ENCODE results near the gene ZNF862.
"Not testable (repeated sequence)": the region's sequence is repeated elsewhere in the genome, so short reads cannot be mapped to it uniquely, and the experiment has no call there.

Gene ZNF862

GRCh38 chr7:149823631-149824199, 14.5 kb upstream of the ZNF862 start:
- peak in 2 of 10 donors; percentile 37 to 55 for DNase-seq
- intact Hi-C loops (cut with DNase I): no loop called here

GRCh38 chr7:149824301-149824741, 13.9 kb upstream of the ZNF862 start:
- DNase-seq: peak in 4 of 10 donors; percentile 20 to 80 (median 57)
- intact Hi-C loops (cut with DNase I): no loop called here

- intact Hi-C loops (cut with DNase I): no loop called here
- DNase-seq: peak in 3 of 10 donors; percentile 22 to 80 (median 69)
Observed at GRCh38 chr7:149824748-149825566, 13.2 kb upstream of the ZNF862 start.

- intact Hi-C loops (cut with DNase I): no loop called here
- DNase-seq: peak in 4 of 10 donors; percentile 9 to 79 (median 52)
Observed at GRCh38 chr7:149825567-149826343, 12.4 kb upstream of the ZNF862 start.

- intact Hi-C loops (cut with DNase I): no loop called here
- peak in 2 of 10 donors; percentile 36 to 67 for DNase-seq
Observed at GRCh38 chr7:149826344-149827088, 11.7 kb upstream of the ZNF862 start.

GRCh38 chr7:149827089-149827981, 10.8 kb upstream of the ZNF862 start:
- DNase-seq: peak in 2 of 10 donors; percentile 76 to 78
- intact Hi-C loops (cut with DNase I): no loop called here

- intact Hi-C loops (cut with DNase I): no loop called here
- DNase-seq: peak in 2 of 10 donors; percentile 45 to 79
Observed at GRCh38 chr7:149828357-149829309, 9.5 kb upstream of the ZNF862 start.

- intact Hi-C loops (cut with DNase I): not testable (repeated sequence)
- DNase-seq: peak in 1 of 10 donors; percentile 11
Observed at GRCh38 chr7:149830527-149830926, 7.6 kb upstream of the ZNF862 start.

- intact Hi-C loops (cut with DNase I): no loop called here
- DNase-seq: peak in 2 of 10 donors; percentile 27 to 60
Observed at GRCh38 chr7:149830997-149831740, 7.0 kb upstream of the ZNF862 start.

- intact Hi-C loops (cut with DNase I): no loop called here
- peak in 1 of 10 donors; percentile 43 for DNase-seq
Observed at GRCh38 chr7:149831741-149832219, 6.4 kb upstream of the ZNF862 start.

GRCh38 chr7:149832332-149833041, 5.7 kb upstream of the ZNF862 start:
- intact Hi-C loops (cut with DNase I): no loop called here
- no peak for DNase-seq

- DNase-seq: peak in 1 of 10 donors; percentile 34
- intact Hi-C loops (cut with DNase I): no loop called here
Observed at GRCh38 chr7:149833495-149834130, 4.6 kb upstream of the ZNF862 start.

GRCh38 chr7:149834601-149835000, 3.6 kb upstream of the ZNF862 start:
- DNase-seq: no peak
- intact Hi-C loops (cut with DNase I): no loop called here

GRCh38 chr7:149836434-149836833, 1.7 kb upstream of the ZNF862 start:
- DNase-seq: no peak
- intact Hi-C loops (cut with DNase I): no loop called here

- intact Hi-C loops (cut with DNase I): loop anchor here (1.0 kb wide), 1 partner anchor 36 kb away; the partner anchor contains the start of gene ATP6V0E2
- peak in 1 of 10 donors; percentile 60 for DNase-seq
Observed at GRCh38 chr7:149837564-149838223, 481 bp upstream of the ZNF862 start.

Measured in posterior cingulate gyrus (tissue), 11 donors.